Endothelial cell of umbilical vein (primary cell): Measurements from ENCODE around the gene ADAM23. TPM values are rescaled to one million over a fixed set of nuclear protein-coding genes. Genes with fewer than 3 reads are reported as not detected.

Experiments used
- BruUV-seq: library from RNA; stranded (reverse); fragments of 400-500 nt; replicated peaks from 2 replicates; lab custom pipeline; 2021; lab: Mats Ljungman, UMichigan
- CTCF ChIA-PET: fragments of 300-600, 350-600 bp; sonication (Branson Sonifier 250); formaldehyde crosslinking; loops from one replicate; lab custom pipeline; 2021; ENCODE audit warnings: antibody characterized with exemption, inconsistent platforms; lab: Charles Lee
- POLR2A ChIA-PET: fragments of 300-600, 350-600 bp; sonication (Branson Sonifier 250); formaldehyde crosslinking; loops from one replicate; lab custom pipeline; 2021; ENCODE audit warnings: antibody characterized with exemption, inconsistent platforms; lab: Charles Lee
- DNase-seq: peaks from one replicate; pipeline ENCODE4 v3.0.0-alpha.2; 2011; ENCODE audit warnings: low read depth, low spot score
- FAIRE-seq: peaks from 2 replicates; lab custom pipeline; 2011; peaks lifted over from hg19 to GRCh38; lab: Jason Lieb, UNC
- H2AFZ ChIP-seq: 2 replicates; pipeline ENCODE4 v1.6.0; 2012; ENCODE audit warnings: low read depth, low read length, control low read depth, inconsistent platforms
- H3K27ac ChIP-seq: 2 replicates; pipeline ENCODE4 v1.5.1; 2011; ENCODE audit warnings: low read depth, mild to moderate bottlenecking, control low read depth, low read length, moderate library complexity; ENCODE audit not compliant: insufficient read depth
- H3K27me3 ChIP-seq, 2 experiments: 2 replicates each; pipeline versions ENCODE4 v1.6.0 to v1.6.1; 2011; ENCODE audit warnings: low read length in 2 of 2, mixed read lengths in 1 of 2; ENCODE audit not compliant: control insufficient read depth in 2 of 2, insufficient read depth in 2 of 2
- H3K36me3 ChIP-seq, 2 experiments: 2 replicates in 1 of 2; 3 replicates in 1 of 2; pipeline ENCODE4 v1.5.1; 2011; ENCODE audit warnings: low read length in 2 of 2, mild to moderate bottlenecking in 1 of 2, moderate library complexity in 1 of 2; ENCODE audit not compliant: control insufficient read depth in 2 of 2, insufficient read depth in 2 of 2; ENCODE audit errors: extremely low read depth in 1 of 2
- H3K4me1 ChIP-seq: 3 replicates; pipeline ENCODE4 v1.5.1; 2011; ENCODE audit warnings: mild to moderate bottlenecking, low read length; ENCODE audit not compliant: control insufficient read depth, insufficient read depth; ENCODE audit errors: extremely low read depth
- H3K4me2 ChIP-seq: 2 replicates; pipeline ENCODE4 v1.6.1; 2011; ENCODE audit warnings: low read length, control low read depth, mixed read lengths; ENCODE audit not compliant: insufficient read depth
- H3K4me3 ChIP-seq, 3 experiments: fragments of 200-600 bp in 1 of 3; sonication (generic), shearing (Covaris generic) in 1 of 3; replicated peaks in 1 of 3; 2 replicates each; pipeline ENCODE4 v1.5.1; 2011 to 2016; ENCODE audit warnings: control low read depth in 3 of 3, low read length in 3 of 3, mild to moderate bottlenecking in 2 of 3, inconsistent platforms in 1 of 3, low read depth in 1 of 3, moderate library complexity in 1 of 3; ENCODE audit not compliant: insufficient read depth in 1 of 3
- H3K79me2 ChIP-seq: 2 replicates; pipeline ENCODE4 v1.6.0; 2012; ENCODE audit warnings: low read length, inconsistent platforms; ENCODE audit not compliant: control insufficient read depth, insufficient read depth
- H3K9ac ChIP-seq: replicated peaks from 2 replicates; pipeline ENCODE3; 2011; ENCODE audit warnings: low read length, control low read depth; ENCODE audit not compliant: insufficient read depth; ENCODE audit errors: extremely low read depth
- H3K9me1 ChIP-seq: replicated peaks from 3 replicates; pipeline ENCODE4 v1.6.0; 2011; ENCODE audit warnings: mild to moderate bottlenecking, low read length; ENCODE audit not compliant: control insufficient read depth, insufficient read depth; ENCODE audit errors: extremely low read depth
- H3K9me3 ChIP-seq: replicated peaks from 2 replicates; pipeline ENCODE4 v1.5.1; 2012; ENCODE audit warnings: low read length, inconsistent platforms; ENCODE audit not compliant: control insufficient read depth, insufficient read depth
- H4K20me1 ChIP-seq: replicated peaks from 2 replicates; pipeline ENCODE3; 2011; ENCODE audit warnings: mild to moderate bottlenecking, low read length; ENCODE audit not compliant: control insufficient read depth, insufficient read depth; ENCODE audit errors: extremely low read depth
- EZH2 ChIP-seq: IDR thresholded peaks from 2 replicates; pipeline ENCODE4 v1.6.1; 2012; ENCODE audit warnings: borderline replicate concordance, low read depth, mild to moderate bottlenecking, moderate library complexity, low read length, inconsistent platforms; ENCODE audit not compliant: severe bottlenecking
- FOS ChIP-seq: IDR thresholded peaks from 2 replicates; pipeline ENCODE4 v1.6.1; 2011; ENCODE audit warnings: mild to moderate bottlenecking, low read length, moderate library complexity, borderline replicate concordance; ENCODE audit not compliant: insufficient read depth
- GATA2 ChIP-seq: IDR thresholded peaks from 2 replicates; pipeline ENCODE4 v1.7.0; 2011; ENCODE audit warnings: low read depth, mild to moderate bottlenecking, moderate library complexity, mixed read lengths, low read length; ENCODE audit not compliant: insufficient read length, insufficient read depth
- JUN ChIP-seq: IDR thresholded peaks from 2 replicates; pipeline ENCODE4 v1.6.1; 2011; ENCODE audit warnings: borderline replicate concordance, low read depth; ENCODE audit not compliant: insufficient read length, insufficient read depth
- POLR2A ChIP-seq: IDR thresholded peaks from 2 replicates; pipeline ENCODE4 v1.6.1; 2012; ENCODE audit warnings: low read depth, mild to moderate bottlenecking, control low read depth, low read length
- POLR2AphosphoS5 ChIP-seq: IDR thresholded peaks from 2 replicates; pipeline ENCODE4 v1.6.1; 2012; ENCODE audit warnings: low read depth, mild to moderate bottlenecking, control low read depth, low read length, moderate library complexity; ENCODE audit not compliant: insufficient read depth
- dilution Hi-C: fragments of 300-500 bp; cut with MboI; formaldehyde crosslinking; loops from one replicate; pipeline ENCODE4 v1.15.0; 2019; ENCODE audit warnings: low sequenced_read_pairs; ENCODE audit not compliant: extremely low pct_ligation_motif_present
- intact Hi-C: fragments of 100-400 bp; cut with micrococcal nuclease; formaldehyde crosslinking; loops from one replicate; pipeline ENCODE4 v1.10.0; 2022
- polyA plus RNA-seq, 4 experiments: library from polyadenylated mRNA; depleted of rRNA in 3 of 4; stranded (reverse) in 3 of 4; unstranded in 1 of 4; fragments of >200 nt; gene quantifications; 2 replicates each; pipeline versions ENCODE4 v1.2.1 to v1.2.3, GENCODE V29; 2011 to 2012; ENCODE audit warnings: missing spikeins in 1 of 4
- total RNA-seq: library from RNA; stranded (reverse); gene quantifications from 2 replicates; pipeline ENCODE4 v1.2.3, GENCODE V29; 2021
- TF ChIP-seq, protein P1 (sequence below): IDR thresholded peaks from 2 replicates; pipeline ENCODE4 v1.6.1; 2011; ENCODE audit not compliant: insufficient read depth, insufficient read length
- TF ChIP-seq, protein P2 (sequence below), 2 donors: IDR thresholded peaks; 1 replicate in 1 of 2; 2 replicates in 1 of 2; pipeline ENCODE4 v1.5.1; 2011; ENCODE audit warnings: low read length in 2 of 2, mild to moderate bottlenecking in 2 of 2, moderate library complexity in 2 of 2, control low read depth in 1 of 2, inconsistent platforms in 1 of 2, low read depth in 1 of 2; ENCODE audit not compliant: insufficient read depth in 1 of 2; ENCODE audit errors: extremely low read depth in 1 of 2

The ADAM23 gene
- total and polyA plus RNA-seq, 2 donors (not counting 3 experiments of a cell fraction or from before 2014, with no cell fraction given) = 20.6 to 38.5 TPM

DNA sequence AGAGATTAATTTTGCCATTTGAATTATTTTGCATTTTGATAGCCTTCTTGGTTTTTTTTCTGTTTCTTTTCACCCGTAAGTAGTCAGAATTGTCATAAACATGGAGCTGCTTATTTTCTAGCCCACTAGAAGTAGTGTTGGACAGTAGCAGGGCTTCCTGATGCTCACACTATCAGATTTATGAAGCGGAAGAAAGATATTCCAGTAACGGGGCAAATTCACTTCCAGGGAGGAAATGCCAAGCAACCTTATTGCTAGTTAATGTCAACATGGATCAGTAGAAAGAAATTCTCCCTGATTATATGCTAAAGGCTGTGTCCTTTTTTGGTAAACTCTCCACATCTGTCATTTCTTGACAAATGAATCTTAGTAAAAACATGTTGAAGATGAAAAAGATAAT lies 19.2 kb upstream of the ADAM23 start:
- Histone ChIP-seq H3K27ac (peak overlapping the region; percentile 48), H3K4me2 (peak overlapping the region; percentile 90), H4K20me1 (no peaks in the 10 kb centered on the region), H3K79me2 (no peaks in the 10 kb centered on the region), H3K9ac (no peak overlapping the region), H3K9me3 (no peaks in the 10 kb centered on the region), H3K4me3 (peak overlapping the region in 1 of 3 experiments; percentile 11), H3K9me1 (no peaks in the 10 kb centered on the region), H3K4me1 (peaks cover 32% of the 10 kb centered on the region), H2AFZ (peak overlapping the region; percentile 46), H3K36me3 (no peaks in the 10 kb centered on the region), H3K27me3 (no peaks in the 10 kb centered on the region)
- no TSS peak for BruUV-seq
- ChIA-PET CTCF (interaction anchor here (0.7 to 4.2 kb wide), 9 partner anchors 9 to 135 kb away, joined by 3 to 20 read pairs (median 4); partner anchors contain the start of gene ADAM23), POLR2A (interaction anchor here (0.8 kb wide), 1 partner anchor 12 kb away, joined by 5 read pairs; no protein-coding TSS in a partner anchor)
- intact Hi-C loops (loop anchor here (1.0 to 5.0 kb wide), 3 partner anchors 19 to 147 kb away; partner anchors contain the start of gene ADAM23), dilution Hi-C loops (no loop called here)
- peak; percentile 78 for DNase-seq
- FAIRE-seq = peak; percentile 91
- TF ChIP-seq, protein P1, sequence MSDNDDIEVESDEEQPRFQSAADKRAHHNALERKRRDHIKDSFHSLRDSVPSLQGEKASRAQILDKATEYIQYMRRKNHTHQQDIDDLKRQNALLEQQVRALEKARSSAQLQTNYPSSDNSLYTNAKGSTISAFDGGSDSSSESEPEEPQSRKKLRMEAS = no peak
- TF ChIP-seq POLR2AphosphoS5 (peak; percentile 87), POLR2A (peak; percentile 52), GATA2 (peak; percentile 97), JUN (peak; percentile 22), EZH2 (no peak), FOS (peak; percentile 63)
- TF ChIP-seq, protein P2, sequence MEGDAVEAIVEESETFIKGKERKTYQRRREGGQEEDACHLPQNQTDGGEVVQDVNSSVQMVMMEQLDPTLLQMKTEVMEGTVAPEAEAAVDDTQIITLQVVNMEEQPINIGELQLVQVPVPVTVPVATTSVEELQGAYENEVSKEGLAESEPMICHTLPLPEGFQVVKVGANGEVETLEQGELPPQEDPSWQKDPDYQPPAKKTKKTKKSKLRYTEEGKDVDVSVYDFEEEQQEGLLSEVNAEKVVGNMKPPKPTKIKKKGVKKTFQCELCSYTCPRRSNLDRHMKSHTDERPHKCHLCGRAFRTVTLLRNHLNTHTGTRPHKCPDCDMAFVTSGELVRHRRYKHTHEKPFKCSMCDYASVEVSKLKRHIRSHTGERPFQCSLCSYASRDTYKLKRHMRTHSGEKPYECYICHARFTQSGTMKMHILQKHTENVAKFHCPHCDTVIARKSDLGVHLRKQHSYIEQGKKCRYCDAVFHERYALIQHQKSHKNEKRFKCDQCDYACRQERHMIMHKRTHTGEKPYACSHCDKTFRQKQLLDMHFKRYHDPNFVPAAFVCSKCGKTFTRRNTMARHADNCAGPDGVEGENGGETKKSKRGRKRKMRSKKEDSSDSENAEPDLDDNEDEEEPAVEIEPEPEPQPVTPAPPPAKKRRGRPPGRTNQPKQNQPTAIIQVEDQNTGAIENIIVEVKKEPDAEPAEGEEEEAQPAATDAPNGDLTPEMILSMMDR (IDR thresholded peaks at IDR 0.05; ENCODE audit: extremely low read depth in 1 of 2, insufficient read depth in 1 of 2, low read depth in 1 of 2, low read length in 2 of 2) = no peak
